Measurements from ENCODE around the gene NUDT16. TPM values are rescaled to one million over a fixed set of nuclear protein-coding genes. Genes with fewer than 3 reads are reported as not detected.

The NUDT16 gene
- total RNA-seq, 1 experiment from 2014 or later: 9.0 TPM

- Histone ChIP-seq H3K36me3 (no peaks in the 10 kb centered on the region), H3K4me3 (no peak overlapping the region), H3K27me3 (replicated peaks) (no peaks in the 10 kb centered on the region), H3K4me1 (replicated peaks) (no peaks in the 10 kb centered on the region), H3K27ac (no peak overlapping the region), H3K9me3 (replicated peaks) (no peaks in the 10 kb centered on the region)
- DNase-seq (ENCODE audit: low read depth in 1 of 2, low spot score in 2 of 2): no peak
These were observed 14.6 kb downstream of the NUDT16 start for GRCh38 chr3:131396170-131396569.

GRCh38 chr3:131397889-131398288, 16.3 kb downstream of the NUDT16 start:
- no peak overlapping the region for H3K27ac ChIP-seq
- H3K36me3 ChIP-seq: no peaks in the 10 kb centered on the region
- no peaks in the 10 kb centered on the region for H3K9me3 ChIP-seq (replicated peaks)
- no peaks in the 10 kb centered on the region for H3K27me3 ChIP-seq (replicated peaks)
- no peak overlapping the region for H3K4me3 ChIP-seq
- DNase-seq (ENCODE audit: low read depth in 1 of 2, low spot score in 2 of 2): no peak
- peaks cover 11% of the 10 kb centered on the region for H3K4me1 ChIP-seq (replicated peaks)

DNA sequence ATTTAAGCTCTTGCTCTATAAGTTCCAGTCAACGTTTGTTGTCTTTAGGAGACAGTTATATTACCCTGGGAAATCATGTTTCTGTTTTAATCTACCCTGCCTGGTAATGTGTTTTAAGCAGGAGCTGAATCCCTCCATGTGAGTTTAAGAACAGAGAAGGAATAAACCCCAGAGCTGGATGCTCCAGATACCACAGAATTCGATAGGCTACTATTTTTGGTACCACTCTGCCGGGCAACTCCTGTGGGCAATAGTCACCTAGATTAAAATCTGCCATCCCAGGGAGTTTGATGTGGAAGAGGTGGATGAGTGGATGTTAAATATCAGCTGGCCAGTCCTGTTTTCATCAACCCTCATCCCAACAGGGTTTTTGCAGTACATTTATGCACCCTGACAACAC, 20.4 kb downstream of the NUDT16 start:
- no peaks in the 10 kb centered on the region for H3K9me3 ChIP-seq (replicated peaks)
- H3K27ac ChIP-seq: no peak overlapping the region
- H3K4me3 ChIP-seq: no peak overlapping the region
- DNase-seq (ENCODE audit: low read depth in 1 of 2, low spot score in 2 of 2): no peak
- H3K4me1 ChIP-seq (replicated peaks): peaks cover 11% of the 10 kb centered on the region
- no peaks in the 10 kb centered on the region for H3K36me3 ChIP-seq
- no peaks in the 10 kb centered on the region for H3K27me3 ChIP-seq (replicated peaks)

GRCh38 chr3:131402391-131403039, 20.9 kb downstream of the NUDT16 start:
- no peaks in the 10 kb centered on the region for H3K36me3 ChIP-seq
- DNase-seq (ENCODE audit: low read depth in 1 of 2, low spot score in 2 of 2): peak in 1 of 2 experiments; percentile 16
- peaks cover 11% of the 10 kb centered on the region for H3K4me1 ChIP-seq (replicated peaks)
- no peaks in the 10 kb centered on the region for H3K9me3 ChIP-seq (replicated peaks)
- no peak overlapping the region for H3K4me3 ChIP-seq
- H3K27me3 ChIP-seq (replicated peaks): no peaks in the 10 kb centered on the region
- H3K27ac ChIP-seq: no peak overlapping the region

- Histone ChIP-seq H3K9me3 (replicated peaks) (no peaks in the 10 kb centered on the region), H3K36me3 (no peaks in the 10 kb centered on the region), H3K27ac (no peak overlapping the region), H3K27me3 (replicated peaks) (no peaks in the 10 kb centered on the region), H3K4me1 (replicated peaks) (peaks cover 11% of the 10 kb centered on the region), H3K4me3 (no peak overlapping the region)
- DNase-seq (ENCODE audit: low read depth in 1 of 2, low spot score in 2 of 2): no peak
These were observed 21.8 kb downstream of the NUDT16 start for GRCh38 chr3:131403216-131403895.

DNA sequence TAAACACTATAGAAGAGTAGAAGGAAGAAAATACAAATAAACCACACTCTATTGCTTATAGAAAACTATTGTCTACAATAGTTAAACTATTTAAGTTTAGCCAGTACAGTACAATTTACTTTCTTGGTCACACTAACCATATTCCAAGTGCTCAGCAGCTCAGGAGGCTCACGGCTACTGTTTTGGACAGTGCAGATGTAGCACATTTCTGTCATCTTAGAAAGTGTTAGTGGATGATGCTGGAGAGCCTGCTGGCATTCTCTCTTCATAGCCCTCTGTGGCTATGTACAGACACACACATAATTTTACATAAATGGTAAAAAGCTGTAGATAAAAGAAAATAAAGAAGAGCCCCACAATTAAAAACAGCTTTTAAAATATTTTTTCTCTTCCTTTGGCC, 23.8 kb downstream of the NUDT16 start:
- Histone ChIP-seq H3K9me3 (replicated peaks) (no peaks in the 10 kb centered on the region), H3K4me1 (replicated peaks) (peaks cover 11% of the 10 kb centered on the region), H3K27me3 (replicated peaks) (no peaks in the 10 kb centered on the region), H3K36me3 (no peaks in the 10 kb centered on the region), H3K27ac (no peak overlapping the region), H3K4me3 (no peak overlapping the region)
- no peak for DNase-seq (ENCODE audit: low read depth in 1 of 2, low spot score in 2 of 2)

GRCh38 chr3:131406274-131406673, 24.7 kb downstream of the NUDT16 start:
- Histone ChIP-seq H3K36me3 (no peaks in the 10 kb centered on the region), H3K27ac (no peak overlapping the region), H3K4me3 (no peak overlapping the region), H3K9me3 (replicated peaks) (no peaks in the 10 kb centered on the region), H3K27me3 (replicated peaks) (no peaks in the 10 kb centered on the region), H3K4me1 (replicated peaks) (peaks cover 11% of the 10 kb centered on the region)
- no peak for DNase-seq (ENCODE audit: low read depth in 1 of 2, low spot score in 2 of 2)

- Histone ChIP-seq H3K27ac (no peak overlapping the region), H3K4me1 (replicated peaks) (no peaks in the 10 kb centered on the region), H3K9me3 (replicated peaks) (no peaks in the 10 kb centered on the region), H3K27me3 (replicated peaks) (no peaks in the 10 kb centered on the region), H3K36me3 (no peaks in the 10 kb centered on the region), H3K4me3 (no peak overlapping the region)
- no peak for DNase-seq (ENCODE audit: low read depth in 1 of 2, low spot score in 2 of 2)
These were observed 36.2 kb downstream of the NUDT16 start for GRCh38 chr3:131417751-131418150.

GRCh38 chr3:131421301-131421700, 39.7 kb downstream of the NUDT16 start:
- Histone ChIP-seq H3K27ac (no peak overlapping the region), H3K4me1 (replicated peaks) (no peaks in the 10 kb centered on the region), H3K9me3 (replicated peaks) (no peaks in the 10 kb centered on the region), H3K36me3 (no peaks in the 10 kb centered on the region), H3K27me3 (replicated peaks) (no peaks in the 10 kb centered on the region), H3K4me3 (no peak overlapping the region)
- DNase-seq (ENCODE audit: low read depth in 1 of 2, low spot score in 2 of 2): no peak

- H3K9me3 ChIP-seq (replicated peaks): no peaks in the 10 kb centered on the region
- H3K4me1 ChIP-seq (replicated peaks): no peaks in the 10 kb centered on the region
- no peak overlapping the region for H3K4me3 ChIP-seq
- DNase-seq (ENCODE audit: low read depth in 1 of 2, low spot score in 2 of 2): no peak
- H3K36me3 ChIP-seq: no peaks in the 10 kb centered on the region
- no peak overlapping the region for H3K27ac ChIP-seq
- no peaks in the 10 kb centered on the region for H3K27me3 ChIP-seq (replicated peaks)
These were observed 40.5 kb downstream of the NUDT16 start for GRCh38 chr3:131421957-131422498.

- Histone ChIP-seq H3K9me3 (replicated peaks) (no peaks in the 10 kb centered on the region), H3K36me3 (no peaks in the 10 kb centered on the region), H3K27me3 (replicated peaks) (no peaks in the 10 kb centered on the region), H3K27ac (no peak overlapping the region), H3K4me1 (replicated peaks) (no peaks in the 10 kb centered on the region), H3K4me3 (no peak overlapping the region)
- DNase-seq (ENCODE audit: low read depth in 1 of 2, low spot score in 2 of 2): no peak
These were observed 45.7 kb downstream of the NUDT16 start for GRCh38 chr3:131427226-131427625.

- DNase-seq (ENCODE audit: low read depth in 1 of 2, low spot score in 2 of 2): no peak
- H3K9me3 ChIP-seq (replicated peaks): no peaks in the 10 kb centered on the region
- H3K4me3 ChIP-seq: no peak overlapping the region
- H3K4me1 ChIP-seq (replicated peaks): no peaks in the 10 kb centered on the region
- H3K27me3 ChIP-seq (replicated peaks): no peaks in the 10 kb centered on the region
- no peaks in the 10 kb centered on the region for H3K36me3 ChIP-seq
- no peak overlapping the region for H3K27ac ChIP-seq
These were observed 50.2 kb downstream of the NUDT16 start for GRCh38 chr3:131431754-131432153.

DNA sequence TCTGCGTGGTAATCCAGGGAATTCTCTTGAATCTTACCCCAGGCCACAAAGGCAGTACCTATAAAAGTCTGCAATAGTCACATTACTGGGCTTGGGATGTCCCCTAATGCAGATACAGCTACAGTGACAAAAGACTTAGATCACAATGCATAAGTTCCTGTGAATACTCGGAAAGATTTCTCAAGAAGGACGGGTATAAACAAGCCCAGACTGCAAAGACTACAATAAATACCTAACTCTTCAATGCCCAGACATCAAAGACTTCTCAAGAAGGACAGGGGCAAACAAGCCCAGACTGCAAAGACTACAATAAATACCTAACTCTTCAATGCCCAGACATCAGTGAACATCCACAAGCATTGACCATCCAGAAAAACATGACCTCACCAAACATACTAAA, 50.9 kb downstream of the NUDT16 start:
- no peaks in the 10 kb centered on the region for H3K27me3 ChIP-seq (replicated peaks)
- H3K4me1 ChIP-seq (replicated peaks): no peaks in the 10 kb centered on the region
- H3K36me3 ChIP-seq: no peaks in the 10 kb centered on the region
- no peak for DNase-seq (ENCODE audit: low read depth in 1 of 2, low spot score in 2 of 2)
- H3K9me3 ChIP-seq (replicated peaks): no peaks in the 10 kb centered on the region
- H3K4me3 ChIP-seq: no peak overlapping the region
- H3K27ac ChIP-seq: no peak overlapping the region

DNA sequence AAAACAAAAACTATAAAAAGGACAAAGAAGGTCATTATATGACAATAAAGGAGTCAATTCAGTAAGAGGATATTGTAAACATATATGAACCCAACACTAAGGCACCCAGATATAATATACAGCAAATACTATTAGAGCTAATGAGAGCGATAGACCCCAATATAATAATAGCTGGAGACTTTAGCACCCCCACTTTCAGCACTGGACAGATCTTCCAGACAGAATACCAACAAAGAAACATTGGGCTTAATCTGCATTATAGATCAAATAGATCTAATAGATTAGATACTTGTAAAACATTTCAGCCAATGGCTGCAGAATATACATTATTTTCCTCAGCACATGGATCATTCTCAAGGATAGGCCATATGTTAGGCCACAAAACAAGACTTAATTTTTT, 53.4 kb downstream of the NUDT16 start:
- Histone ChIP-seq H3K9me3 (replicated peaks) (no peaks in the 10 kb centered on the region), H3K27ac (no peak overlapping the region), H3K27me3 (replicated peaks) (no peaks in the 10 kb centered on the region), H3K36me3 (no peaks in the 10 kb centered on the region), H3K4me3 (no peak overlapping the region), H3K4me1 (replicated peaks) (no peaks in the 10 kb centered on the region)
- DNase-seq (ENCODE audit: low read depth in 1 of 2, low spot score in 2 of 2): no peak

Measured in SJSA1 (cell line).